Endothelial cell of umbilical vein (primary cell): ENCODE results near the gene RTL10.

Source experiments
- EZH2 ChIP-seq: IDR thresholded peaks from 2 replicates; pipeline ENCODE4 v1.6.1; 2012; ENCODE audit warnings: borderline replicate concordance, low read depth, mild to moderate bottlenecking, moderate library complexity, low read length, inconsistent platforms; ENCODE audit not compliant: severe bottlenecking
- FOS ChIP-seq: IDR thresholded peaks from 2 replicates; pipeline ENCODE4 v1.6.1; 2011; ENCODE audit warnings: mild to moderate bottlenecking, low read length, moderate library complexity, borderline replicate concordance; ENCODE audit not compliant: insufficient read depth
- GATA2 ChIP-seq: IDR thresholded peaks from 2 replicates; pipeline ENCODE4 v1.7.0; 2011; ENCODE audit warnings: low read depth, mild to moderate bottlenecking, moderate library complexity, mixed read lengths, low read length; ENCODE audit not compliant: insufficient read length, insufficient read depth
- JUN ChIP-seq: IDR thresholded peaks from 2 replicates; pipeline ENCODE4 v1.6.1; 2011; ENCODE audit warnings: borderline replicate concordance, low read depth; ENCODE audit not compliant: insufficient read length, insufficient read depth
- MYC ChIP-seq: IDR thresholded peaks from one replicate; pipeline ENCODE4 v1.6.1; 2011; ENCODE audit warnings: mild to moderate bottlenecking, low read depth, low read length
- POLR2A ChIP-seq: IDR thresholded peaks from 2 replicates; pipeline ENCODE4 v1.6.1; 2012; ENCODE audit warnings: low read depth, mild to moderate bottlenecking, control low read depth, low read length
- POLR2AphosphoS5 ChIP-seq: IDR thresholded peaks from 2 replicates; pipeline ENCODE4 v1.6.1; 2012; ENCODE audit warnings: low read depth, mild to moderate bottlenecking, control low read depth, low read length, moderate library complexity; ENCODE audit not compliant: insufficient read depth
- TF ChIP-seq, protein P1 (sequence below), 2 donors: IDR thresholded peaks; 1 replicate in 1 of 2; 2 replicates in 1 of 2; pipeline ENCODE4 v1.5.1; 2011; ENCODE audit warnings: low read length in 2 of 2, mild to moderate bottlenecking in 2 of 2, moderate library complexity in 2 of 2, control low read depth in 1 of 2, inconsistent platforms in 1 of 2, low read depth in 1 of 2; ENCODE audit not compliant: insufficient read depth in 1 of 2; ENCODE audit errors: extremely low read depth in 1 of 2
- TF ChIP-seq, protein P2 (sequence below): IDR thresholded peaks from 2 replicates; pipeline ENCODE4 v1.6.1; 2011; ENCODE audit not compliant: insufficient read depth, insufficient read length

DNA sequence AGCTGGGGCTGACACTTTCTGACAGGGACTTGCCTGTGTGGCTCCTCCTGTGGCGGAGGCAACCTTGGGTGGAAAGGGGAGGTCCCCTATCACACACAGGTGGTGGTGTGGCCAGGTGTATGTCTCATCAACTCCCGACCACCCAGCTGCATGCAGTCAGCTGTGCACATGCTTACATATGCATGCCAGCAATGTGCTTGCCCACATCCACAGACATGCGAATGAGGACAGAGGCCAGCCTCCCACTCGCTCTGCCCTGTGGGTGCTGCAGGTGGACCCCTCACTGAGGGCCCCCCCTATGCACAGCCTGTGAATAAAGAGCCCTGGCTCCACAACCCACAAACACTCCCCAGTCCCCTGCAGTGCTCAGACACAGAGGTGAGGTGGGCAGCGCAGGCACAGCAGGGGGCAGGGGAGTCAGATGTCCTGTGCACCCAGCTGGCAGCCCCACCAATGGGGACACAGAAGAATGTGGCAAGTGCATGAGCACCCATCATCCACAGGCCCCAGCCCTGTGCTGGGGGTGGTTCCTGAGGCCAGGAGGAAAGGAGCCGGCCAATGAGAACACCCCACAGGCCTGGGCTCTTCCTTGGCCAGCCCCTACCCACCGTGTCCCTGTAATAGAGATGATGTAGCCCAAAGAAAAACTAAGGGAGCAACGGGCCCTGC, 9.5 kb downstream of the RTL10 start:
- TF ChIP-seq, protein P1, sequence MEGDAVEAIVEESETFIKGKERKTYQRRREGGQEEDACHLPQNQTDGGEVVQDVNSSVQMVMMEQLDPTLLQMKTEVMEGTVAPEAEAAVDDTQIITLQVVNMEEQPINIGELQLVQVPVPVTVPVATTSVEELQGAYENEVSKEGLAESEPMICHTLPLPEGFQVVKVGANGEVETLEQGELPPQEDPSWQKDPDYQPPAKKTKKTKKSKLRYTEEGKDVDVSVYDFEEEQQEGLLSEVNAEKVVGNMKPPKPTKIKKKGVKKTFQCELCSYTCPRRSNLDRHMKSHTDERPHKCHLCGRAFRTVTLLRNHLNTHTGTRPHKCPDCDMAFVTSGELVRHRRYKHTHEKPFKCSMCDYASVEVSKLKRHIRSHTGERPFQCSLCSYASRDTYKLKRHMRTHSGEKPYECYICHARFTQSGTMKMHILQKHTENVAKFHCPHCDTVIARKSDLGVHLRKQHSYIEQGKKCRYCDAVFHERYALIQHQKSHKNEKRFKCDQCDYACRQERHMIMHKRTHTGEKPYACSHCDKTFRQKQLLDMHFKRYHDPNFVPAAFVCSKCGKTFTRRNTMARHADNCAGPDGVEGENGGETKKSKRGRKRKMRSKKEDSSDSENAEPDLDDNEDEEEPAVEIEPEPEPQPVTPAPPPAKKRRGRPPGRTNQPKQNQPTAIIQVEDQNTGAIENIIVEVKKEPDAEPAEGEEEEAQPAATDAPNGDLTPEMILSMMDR (IDR thresholded peaks at IDR 0.05; ENCODE audit: extremely low read depth in 1 of 2, insufficient read depth in 1 of 2, low read depth in 1 of 2, low read length in 2 of 2): no peak
- TF ChIP-seq POLR2A (no peak), FOS (no peak), EZH2 (no peak), POLR2AphosphoS5 (no peak), MYC (no peak), JUN (no peak), GATA2 (no peak)
- TF ChIP-seq, protein P2, sequence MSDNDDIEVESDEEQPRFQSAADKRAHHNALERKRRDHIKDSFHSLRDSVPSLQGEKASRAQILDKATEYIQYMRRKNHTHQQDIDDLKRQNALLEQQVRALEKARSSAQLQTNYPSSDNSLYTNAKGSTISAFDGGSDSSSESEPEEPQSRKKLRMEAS: no peak
